GM18517 (cell line): ENCODE results near the gene APBB2.

Experiments
- ATAC-seq: cut with Tn5 transposase; IDR thresholded peaks from one replicate; pipeline ENCODE4 v1.9.1; 2021; ENCODE audit warnings: mild to moderate bottlenecking, moderate library complexity; ENCODE audit not compliant: unreplicated experiment

APBB2 gene

DNA sequence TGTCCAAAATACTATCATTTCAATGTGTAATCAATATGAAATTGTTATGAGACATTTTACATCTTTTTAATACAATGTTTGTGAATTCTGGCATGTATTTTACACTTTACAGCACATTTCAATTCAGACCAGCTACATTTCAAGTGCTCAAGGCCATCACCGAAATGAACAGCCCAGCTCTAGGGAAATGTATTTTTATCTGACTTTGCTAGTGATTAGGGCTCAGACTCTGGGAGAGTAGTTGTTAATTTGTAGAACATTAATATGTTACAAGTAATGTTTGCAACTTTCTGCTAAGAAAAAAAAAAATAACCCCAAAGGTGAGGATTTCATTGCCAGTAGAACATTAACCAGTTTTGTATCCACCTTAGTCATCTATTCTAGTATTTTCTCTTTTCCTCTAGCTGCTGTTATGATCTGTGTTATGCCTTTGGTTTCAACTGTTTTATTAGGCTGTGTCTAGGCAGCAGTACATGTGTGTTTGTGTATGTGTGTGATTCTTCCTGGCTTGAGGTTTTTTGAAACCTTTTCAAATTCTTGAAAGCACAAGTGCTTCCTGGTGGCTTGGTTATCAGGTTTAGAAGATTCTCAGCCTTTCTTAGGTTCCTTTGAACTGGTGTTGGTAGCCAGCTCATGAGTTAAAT, 338.7 kb downstream of the APBB2 start:
- no peak for ATAC-seq

DNA sequence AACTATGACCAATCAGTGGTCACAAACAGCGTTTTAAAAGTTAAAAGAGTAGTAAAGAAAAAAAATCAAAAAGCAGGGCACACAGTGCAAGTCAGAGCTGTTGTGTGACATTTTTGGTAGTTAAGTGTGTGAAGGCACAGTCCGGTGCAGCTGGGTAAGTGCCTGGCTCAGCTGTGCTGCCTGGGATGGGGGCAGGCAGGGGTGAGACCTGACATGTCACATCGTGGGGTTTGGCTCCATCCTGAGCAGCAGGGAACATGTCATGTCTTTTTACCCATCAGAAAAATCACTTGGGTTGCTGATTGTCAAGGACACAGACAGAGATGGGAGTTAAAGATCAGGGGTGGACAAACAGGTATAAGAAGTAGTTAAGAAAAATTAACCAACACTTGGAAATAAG, 339.4 kb downstream of the APBB2 start:
- no peak for ATAC-seq

DNA sequence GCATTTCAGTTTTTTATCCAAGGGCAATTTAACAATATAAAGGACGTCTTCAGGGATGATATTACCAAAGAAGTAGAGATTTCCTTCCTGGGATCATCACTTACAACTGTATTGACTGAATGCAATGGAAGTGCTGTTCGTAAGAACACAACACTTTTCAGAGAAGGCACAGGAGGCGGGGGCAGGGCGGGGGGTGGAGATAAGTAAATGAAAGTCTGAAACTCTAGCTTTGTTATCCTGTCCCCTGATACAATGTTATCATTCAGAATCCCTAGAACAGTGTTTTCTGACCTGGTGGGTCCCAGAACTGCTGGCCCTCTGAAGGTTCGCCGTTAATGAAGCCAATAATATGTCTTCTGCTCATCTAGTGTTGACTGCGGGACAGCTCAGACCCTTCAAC, 340.0 kb downstream of the APBB2 start:
- ATAC-seq = no peak

DNA sequence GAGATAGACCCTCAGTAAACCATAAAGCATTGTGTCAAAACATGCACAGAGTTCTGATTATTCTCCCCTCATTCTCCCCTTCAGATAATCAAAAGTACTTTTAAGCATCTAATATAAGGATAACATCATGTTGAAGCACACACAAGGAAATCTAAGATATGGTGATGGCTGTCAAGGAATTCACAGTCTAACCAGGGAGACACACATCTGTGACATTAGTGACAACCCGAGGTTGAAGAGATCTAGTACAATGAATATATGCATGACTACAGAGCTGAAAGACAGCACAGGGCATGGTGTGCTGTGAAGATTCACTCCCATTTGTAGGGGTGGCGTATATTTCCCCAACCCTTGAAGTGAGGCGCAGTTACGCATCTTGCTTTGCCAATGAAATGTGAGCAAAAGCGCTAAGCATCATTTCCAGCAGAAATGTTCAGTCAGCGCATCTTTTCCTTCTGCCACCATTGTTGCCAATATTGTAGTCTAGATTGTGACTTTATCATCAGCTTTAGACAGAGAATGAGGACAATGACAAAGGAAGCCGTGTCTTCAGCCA, 342.6 kb downstream of the APBB2 start:
- no peak for ATAC-seq

DNA sequence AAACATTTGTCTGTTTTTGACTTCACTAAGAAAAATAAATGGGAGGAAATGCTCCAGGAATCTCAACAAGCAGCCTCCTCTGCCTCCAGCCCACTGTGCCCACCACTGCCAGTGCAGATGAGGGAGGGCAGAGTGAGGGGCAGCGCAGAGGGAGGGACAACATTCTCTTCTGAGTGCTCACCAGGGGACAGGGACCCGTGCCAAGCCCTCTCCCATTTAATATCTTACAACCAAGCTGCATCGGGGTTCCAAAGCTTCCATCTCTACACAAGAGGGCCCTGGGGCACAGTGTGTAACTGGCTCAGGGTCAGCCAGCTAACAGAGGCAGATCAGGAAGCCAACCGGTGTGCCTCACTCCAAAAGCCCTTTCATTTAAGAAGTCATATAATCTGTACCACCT, 344.2 kb downstream of the APBB2 start:
- ATAC-seq = no peak

DNA sequence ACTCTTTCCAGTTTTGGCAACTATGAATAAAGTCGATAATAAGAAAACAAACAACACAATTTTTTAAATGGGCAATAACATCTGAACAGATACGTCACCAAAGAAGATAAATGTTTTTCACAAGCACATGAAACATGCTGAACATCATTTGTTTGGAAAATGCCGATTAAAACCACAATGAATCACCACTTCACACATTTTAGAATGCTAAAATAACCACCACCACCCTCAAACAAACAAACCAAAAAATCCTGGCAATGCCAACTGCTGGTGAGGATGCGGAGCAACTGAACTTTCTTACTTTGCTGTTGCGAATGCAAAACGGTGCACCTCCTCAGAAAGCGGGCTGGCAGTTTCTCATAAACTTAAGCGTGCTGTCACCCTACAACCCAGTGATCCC, 348.6 kb downstream of the APBB2 start:
- no peak for ATAC-seq

DNA sequence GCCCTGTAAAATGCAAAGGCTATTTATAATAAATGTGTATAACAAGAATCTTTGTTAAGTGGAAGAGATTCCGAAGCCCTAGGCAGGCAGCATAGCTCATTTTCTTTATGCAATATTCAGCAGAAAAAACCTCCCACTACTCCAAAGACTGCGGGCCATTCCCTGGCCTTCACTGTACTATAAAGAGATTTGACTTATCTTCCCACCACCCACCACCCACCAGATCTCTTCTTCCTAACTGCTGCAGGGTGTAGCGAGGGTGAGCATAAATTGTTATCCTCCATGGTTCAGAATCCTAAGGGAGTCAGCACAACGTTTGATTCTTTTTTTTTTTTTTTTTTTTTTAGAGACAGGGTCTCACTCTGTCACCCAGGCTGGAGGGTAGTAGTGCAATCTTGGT, 349.8 kb downstream of the APBB2 start:
- no peak for ATAC-seq

DNA sequence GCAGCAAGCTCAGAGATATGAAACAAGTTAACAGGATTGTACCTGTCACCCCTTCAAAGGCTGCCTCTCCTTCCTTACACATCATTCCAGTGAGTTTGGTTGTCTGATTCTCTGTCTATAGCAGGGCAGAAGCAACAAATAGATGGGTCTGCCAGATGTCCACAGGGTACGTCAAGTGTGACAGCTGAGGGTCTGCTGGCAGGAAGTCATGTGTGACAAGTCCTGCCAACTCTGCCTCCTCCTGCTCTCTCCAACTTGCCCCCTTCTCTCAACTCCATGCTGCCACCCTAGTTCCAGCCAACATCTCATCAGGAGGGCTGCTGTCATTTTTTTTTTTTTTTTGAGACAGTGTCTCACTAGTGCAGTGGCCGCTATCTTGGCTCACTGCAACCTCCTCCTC, 355.4 kb downstream of the APBB2 start:
- no peak for ATAC-seq

DNA sequence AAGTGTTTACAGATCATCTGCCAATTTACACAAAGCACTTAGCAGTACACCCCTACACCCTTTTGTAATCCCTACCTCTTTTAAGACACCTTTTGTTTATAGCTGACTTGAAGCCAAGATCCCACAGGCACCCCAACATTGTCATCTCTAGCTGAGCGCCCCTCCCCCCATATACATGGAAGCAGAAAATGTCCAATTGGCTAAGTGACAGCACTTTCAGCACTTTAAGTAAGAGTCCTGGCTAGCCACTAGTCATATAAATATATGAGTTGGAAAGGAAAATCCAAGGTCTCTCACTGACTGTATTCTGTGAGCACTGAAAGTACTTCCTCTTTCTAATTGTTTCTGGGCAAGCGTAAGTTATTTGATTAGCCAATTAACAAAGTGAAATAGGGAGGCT, 356.4 kb downstream of the APBB2 start:
- ATAC-seq = no peak

DNA sequence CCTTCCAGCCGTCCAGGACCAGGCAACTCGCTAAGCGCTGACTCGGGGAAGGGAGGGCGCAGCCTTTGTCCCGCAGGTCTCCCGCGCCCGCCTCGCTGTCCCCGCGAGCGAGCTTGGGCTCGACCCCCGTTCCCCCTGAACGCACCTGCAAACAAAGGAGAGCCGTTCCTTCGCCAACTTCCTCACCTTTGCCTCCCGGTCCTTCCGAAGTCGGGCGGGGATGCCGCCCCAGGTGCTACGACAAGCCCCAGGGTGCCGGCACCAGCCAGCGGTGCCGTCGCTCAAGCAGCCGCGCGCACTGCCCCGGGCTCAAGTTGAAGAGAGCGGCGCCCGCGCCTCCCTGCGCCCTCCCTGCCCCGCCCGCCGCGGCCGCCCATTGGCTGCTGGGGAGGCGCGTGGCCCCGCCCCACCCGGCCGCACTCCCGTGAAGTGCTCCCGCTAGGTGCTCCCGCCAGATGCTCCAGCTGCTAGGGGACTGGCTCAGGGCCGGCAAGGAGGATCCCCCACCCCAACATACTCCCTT, 357.4 kb downstream of the APBB2 start:
- ATAC-seq = peak; percentile 74

DNA sequence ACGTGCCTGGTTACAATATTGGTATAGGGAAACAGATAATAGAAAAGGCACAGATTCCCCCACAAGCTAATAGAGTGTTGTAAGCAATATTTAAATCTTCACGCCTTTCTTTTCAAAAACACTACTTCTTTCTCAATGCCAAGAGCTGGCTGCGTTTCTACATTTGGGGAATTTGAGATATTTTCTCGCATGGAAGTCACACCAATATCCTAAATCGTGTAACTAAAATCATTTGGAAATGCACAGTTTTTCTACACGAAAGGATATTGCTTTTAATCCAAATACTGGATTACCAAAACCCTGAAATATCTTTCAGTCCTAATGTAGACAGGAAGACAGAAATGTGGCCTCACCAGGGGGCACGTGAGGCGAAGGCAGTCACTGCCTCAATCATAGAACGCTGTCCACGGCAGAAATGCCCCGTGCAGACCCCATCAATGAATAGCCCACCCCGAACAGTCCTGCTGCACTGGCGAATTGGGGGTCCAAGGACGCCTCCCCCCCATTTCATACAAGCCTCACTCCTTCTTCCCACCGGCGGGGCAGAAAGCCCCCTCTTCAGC, 358.0 kb downstream of the APBB2 start:
- no peak for ATAC-seq

DNA sequence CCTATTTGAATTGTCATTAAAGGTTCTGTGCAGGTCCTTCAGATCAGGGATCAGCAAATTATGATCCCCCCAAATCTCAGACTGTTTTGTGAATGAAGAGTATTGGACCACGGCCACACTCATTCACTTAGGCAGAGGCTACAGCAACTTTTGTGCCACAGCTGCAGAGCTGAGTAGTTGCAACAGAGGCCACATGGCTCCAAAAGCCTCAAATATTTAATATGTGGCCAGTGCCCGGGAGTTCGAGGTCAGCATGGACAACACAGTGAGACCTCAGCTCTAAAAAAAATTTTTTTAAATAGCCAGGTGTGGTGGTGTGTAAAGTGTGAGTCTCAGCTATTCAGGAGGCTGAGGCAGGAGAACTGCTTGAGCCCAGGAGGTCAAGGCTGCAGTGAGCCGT, 363.8 kb downstream of the APBB2 start:
- no peak for ATAC-seq

DNA sequence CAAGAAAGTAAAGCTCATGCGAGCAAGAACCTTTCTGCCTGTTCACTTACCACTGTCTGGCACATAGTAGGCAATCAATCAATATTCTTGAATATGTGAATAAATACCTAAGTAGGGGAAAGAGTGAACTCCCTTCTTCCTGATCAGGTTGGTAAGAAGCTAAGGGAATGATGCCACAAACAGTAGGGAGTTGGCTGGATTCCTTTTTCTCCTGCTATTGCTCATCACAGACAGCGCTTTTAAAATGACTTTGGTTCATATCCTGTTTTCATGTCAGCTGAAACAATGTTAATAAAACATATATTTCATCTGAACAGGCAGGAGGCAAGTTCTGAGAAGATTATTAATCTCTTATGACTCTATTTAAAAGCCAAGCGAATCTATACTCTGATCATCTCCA, 365.4 kb downstream of the APBB2 start:
- ATAC-seq = no peak

DNA sequence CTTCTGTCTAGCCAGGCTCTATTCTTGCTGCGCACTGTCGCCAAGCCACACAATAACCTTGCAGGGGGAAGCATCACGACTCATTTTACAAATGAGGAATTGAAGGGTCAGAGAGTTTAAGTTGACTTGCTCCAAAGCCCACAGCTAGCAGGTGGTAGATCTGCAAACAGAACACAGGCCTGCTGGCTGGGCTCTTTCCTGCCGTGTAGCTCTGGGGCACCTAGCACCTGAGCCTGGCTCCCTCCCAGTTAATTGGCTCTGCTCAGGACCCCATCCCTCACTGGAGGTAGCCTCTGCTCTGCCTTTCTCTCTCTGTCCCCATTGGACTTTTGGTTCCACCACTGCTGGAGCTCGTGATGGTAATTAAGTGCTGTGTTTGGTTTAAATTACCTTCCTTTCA, 366.1 kb downstream of the APBB2 start:
- ATAC-seq = no peak

DNA sequence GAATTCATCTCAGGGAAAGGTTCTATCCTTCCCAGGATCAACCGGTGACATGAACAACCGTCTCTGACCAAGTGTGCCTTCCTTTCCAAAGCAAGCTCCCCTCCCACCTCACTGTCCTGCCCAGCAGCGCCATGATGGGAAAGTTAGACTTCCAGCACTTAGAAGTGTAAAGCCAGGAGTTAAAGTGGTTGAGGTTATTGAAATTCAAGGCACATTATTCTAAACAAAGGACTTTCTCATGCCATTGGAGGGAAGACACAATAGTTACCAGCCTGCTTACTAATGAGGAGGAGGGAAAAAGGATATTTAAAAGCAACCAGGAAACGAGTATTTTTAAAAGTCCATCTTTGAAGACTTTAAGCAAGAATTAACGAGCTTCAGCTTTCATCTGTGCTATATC, 367.8 kb downstream of the APBB2 start:
- no peak for ATAC-seq

DNA sequence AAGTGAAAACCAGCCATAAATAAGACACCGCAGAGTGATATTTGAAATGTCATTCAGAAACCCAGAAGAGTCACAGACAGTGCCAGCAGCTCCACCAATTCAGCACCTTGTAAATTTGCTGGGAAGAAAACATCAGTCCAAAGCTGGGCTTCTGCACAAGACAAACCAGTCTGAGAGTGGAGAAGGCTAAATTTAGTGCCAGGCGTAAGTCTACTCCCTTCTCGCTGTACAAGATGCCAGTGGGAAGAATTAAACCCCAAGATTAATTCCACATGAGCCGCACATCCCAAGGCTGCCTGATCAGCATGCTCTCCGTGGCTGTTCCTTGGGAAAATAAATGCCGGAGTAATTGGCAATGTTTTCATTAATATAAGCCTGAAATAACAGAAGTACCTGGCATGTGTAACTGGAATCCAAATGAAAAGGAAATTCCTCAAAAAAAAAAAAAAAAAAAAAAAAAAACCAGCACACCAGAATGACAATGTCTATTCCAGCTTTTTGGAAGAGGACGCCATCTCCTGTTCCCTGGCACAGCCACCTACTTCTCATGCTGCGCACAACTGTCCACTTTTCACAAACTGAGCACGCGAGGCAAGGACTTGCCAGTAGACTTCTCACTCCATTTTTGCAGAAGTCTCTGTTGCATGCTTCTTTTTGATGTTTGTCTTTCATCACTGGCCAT, 369.0 kb downstream of the APBB2 start:
- no peak for ATAC-seq

DNA sequence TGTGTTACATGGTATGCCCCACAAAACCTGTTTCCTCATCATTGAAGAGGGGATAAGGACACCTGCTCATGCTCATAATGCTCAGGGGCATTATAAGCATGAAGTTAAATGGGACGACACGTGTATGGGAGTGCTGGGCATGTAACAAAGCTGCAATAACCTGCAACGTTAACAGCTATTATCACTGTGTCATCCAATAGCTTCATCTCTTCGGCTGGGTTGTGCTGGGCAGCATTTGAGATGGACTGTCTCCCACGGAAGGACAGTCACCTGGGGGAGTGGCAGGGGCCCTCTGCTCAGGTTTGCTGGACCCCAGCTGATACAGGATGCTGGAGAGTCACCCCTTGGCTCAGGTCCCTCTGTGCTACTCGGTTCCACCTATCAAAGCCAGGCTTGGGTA, 370.1 kb downstream of the APBB2 start:
- no peak for ATAC-seq

DNA sequence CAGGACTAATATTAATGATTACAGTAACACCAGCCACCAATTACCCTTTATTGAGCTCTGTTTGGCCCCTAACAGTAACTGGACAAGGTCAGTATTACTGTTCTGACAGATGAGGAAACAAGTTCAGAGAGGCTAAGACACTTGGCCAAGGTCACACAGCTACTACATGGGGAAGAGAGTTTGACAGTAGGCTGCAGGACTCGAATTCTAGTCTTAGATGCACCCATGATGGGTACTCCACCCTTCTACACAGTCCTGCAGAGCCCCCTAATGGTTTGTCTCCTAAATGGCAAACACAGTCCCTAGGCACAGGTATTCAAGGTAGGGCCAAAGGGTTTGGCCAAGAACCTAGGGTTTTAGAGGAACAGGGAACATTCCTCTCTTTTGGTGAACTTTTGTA, 370.6 kb downstream of the APBB2 start:
- ATAC-seq = no peak

DNA sequence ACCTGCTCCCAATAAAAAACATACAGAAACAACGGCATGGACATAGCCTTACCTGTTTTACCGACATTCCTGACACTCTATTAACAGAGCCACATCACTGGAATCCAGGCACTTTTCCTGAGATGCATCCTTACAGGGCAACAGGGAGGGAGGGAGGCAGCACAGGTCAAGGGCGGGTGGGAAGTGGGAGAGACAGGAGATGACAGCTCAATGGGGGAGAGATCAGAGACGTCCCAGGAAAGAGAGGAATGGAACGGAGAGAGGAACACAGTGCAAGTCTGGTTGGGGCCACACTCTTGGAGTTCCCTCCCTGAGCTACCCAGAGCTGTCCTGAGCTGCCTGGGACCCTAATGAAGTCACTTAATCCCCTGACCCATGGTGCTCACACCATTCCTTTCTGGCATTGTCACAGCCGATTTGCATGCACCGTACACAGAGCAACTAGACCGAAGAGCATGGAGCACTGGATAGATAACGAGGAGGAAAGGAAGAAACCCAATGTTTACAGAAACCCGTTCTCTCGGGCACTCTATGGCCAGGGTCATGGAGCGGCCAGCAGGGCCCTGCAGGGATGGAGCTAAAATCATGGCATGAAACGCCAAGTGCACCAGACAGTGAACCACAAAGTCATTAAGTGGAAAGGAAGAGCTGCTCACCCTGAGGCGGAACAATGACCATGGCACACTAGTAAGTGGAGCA, 371.5 kb downstream of the APBB2 start:
- ATAC-seq = no peak

DNA sequence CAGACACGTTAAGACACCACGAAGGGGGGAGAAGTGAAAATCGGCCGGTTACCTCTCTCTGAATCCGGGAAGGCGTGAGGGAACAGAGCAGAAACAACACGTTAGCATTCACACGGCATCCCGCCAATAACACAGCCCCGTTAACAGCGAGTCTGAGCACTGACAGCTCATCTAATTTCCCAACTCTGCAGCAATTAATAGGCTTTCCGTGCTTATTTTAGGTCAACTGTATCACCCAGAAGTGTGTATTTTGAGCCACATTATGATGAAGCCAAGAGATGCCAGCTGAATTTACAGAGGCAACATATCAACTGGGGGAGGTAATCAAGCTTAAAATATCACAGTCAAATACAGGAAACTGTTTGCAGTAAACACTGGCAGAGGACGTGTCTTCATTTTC, 372.0 kb downstream of the APBB2 start:
- no peak for ATAC-seq

DNA sequence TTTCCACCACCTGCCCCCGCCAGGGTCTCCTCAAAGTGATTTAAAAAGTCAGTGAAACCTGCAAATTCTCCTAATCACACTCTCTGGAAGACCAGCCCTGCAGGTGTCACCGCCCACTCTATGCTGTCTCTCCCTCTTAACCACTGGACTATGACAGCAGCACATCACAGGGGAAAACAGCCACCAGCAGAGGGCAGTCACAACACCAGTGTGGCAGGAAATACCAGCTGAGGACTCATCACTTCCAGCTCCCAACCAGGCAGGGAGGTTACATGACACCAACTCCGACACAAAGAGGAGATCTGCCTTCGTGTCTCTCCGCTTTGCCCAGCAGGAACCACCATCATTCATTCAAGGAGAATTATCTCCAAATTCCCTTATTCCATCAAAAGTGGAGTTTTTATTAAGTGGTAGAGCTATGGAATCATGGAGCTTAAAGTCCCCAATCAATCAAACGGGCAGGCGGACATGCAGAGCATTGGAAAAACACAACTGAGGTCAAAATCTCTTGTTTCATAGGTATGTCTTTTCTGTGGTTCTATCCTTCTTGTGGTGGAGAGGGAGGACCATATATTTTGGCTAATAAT, 373.3 kb downstream of the APBB2 start:
- ATAC-seq = peak; percentile 79
